GM10248 (cell line): Measurements from ENCODE around the gene STX4.

Source experiments
- CTCF ChIA-PET: fragments of 300-600 bp; sonication (Branson Sonifier 250); formaldehyde crosslinking; extraction: SDS; loops from one replicate; lab custom pipeline; 2021; ENCODE audit warnings: antibody characterized with exemption; lab: Yijun Ruan, JAX
- POLR2A ChIA-PET: fragments of 350-650 bp; sonication (Branson Sonifier 250); formaldehyde crosslinking; extraction: SDS; loops from one replicate; lab custom pipeline; 2020; ENCODE audit warnings: antibody characterized with exemption; lab: Yijun Ruan, JAX
- DNase-seq: peaks from one replicate; pipeline ENCODE4 v3.0.0; 2012; ENCODE audit errors: extremely low spot score
- CTCF ChIP-seq: IDR thresholded peaks from 2 replicates; pipeline ENCODE4 v1.5.1; 2012; ENCODE audit warnings: mild to moderate bottlenecking, low read depth; ENCODE audit errors: extremely low read depth, missing control alignments, control extremely low read depth

The STX4 gene

GRCh38 chr16:31084584-31085302 lies 51.4 kb downstream of the STX4 start:
- TF ChIP-seq CTCF = no peak
- CTCF ChIA-PET = interaction anchor here (1.1 to 1.5 kb wide), 2 partner anchors 15 to 143 kb away, joined by 3 read pairs; no protein-coding TSS in a partner anchor
- no peak for DNase-seq
- POLR2A ChIA-PET = interaction anchor here (0.6 to 1.2 kb wide), 3 partner anchors 33 to 334 kb away, joined by 3 to 5 read pairs (median 5); partner anchors contain the start of gene KAT8

- DNase-seq = no peak
- ChIA-PET POLR2A (interaction anchor here (0.5 to 0.9 kb wide), 4 partner anchors 38 to 333 kb away, joined by 3 to 5 read pairs (median 4); no protein-coding TSS in a partner anchor), CTCF (interaction anchor here (1.2 to 1.5 kb wide), 2 partner anchors 7 to 143 kb away, joined by 3 read pairs; no protein-coding TSS in a partner anchor)
- TF ChIP-seq CTCF = no peak
These were observed 52.1 kb downstream of the STX4 start for GRCh38 chr16:31085411-31085810.

GRCh38 chr16:31085873-31086628 lies 52.7 kb downstream of the STX4 start:
- ChIA-PET POLR2A (interaction anchor here (0.5 to 1.7 kb wide), 4 partner anchors 12 to 95 kb away, joined by 3 to 4 read pairs (median 4); partner anchors contain the start of genes ZNF646 and ZNF668), CTCF (interaction anchor here (1.2 kb wide), 1 partner anchor 8 kb away, joined by 3 read pairs; no protein-coding TSS in a partner anchor)
- no peak for DNase-seq
- no peak for TF ChIP-seq CTCF

DNA sequence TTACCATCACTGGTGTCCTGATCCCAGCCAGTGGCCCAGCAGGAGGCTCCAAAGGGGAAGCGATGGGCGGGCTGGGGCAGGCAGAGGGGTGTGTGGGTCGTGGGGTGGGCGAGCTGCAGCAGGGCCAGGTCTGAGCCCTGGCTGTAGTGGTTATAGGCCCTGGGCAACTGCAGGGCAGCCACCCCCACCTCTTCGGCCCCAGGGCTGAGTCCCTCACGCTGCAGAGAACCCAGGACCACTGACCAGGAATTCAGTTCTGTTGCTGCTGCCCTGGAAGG lies 53.2 kb downstream of the STX4 start:
- CTCF ChIA-PET = interaction anchor here (1.2 kb wide), 1 partner anchor 9 kb away, joined by 3 read pairs; no protein-coding TSS in a partner anchor
- TF ChIP-seq CTCF = no peak
- POLR2A ChIA-PET = interaction anchor here (1.7 kb wide), 1 partner anchor 13 kb away, joined by 4 read pairs; the partner anchor contains the start of genes ZNF646 and ZNF668
- DNase-seq = no peak

DNA sequence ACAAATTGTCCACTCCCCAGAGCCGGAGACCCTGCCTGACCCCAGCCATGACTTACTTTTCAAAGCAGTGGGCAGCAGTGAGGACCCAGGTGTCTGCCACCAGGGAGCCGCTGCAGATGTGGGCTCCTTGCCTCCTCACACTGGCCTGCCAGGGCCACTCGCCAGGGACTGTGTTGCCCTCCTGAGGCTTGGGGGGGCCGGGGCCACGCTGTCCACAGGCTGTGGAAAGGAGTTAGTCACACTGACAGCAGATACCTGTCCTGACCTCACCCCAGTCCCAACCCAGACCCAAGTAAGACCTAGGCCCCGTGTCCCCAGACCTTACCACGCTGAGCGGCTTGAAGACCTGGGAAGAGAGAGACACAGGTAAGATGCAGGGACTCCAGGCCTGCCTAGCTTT lies 54.1 kb downstream of the STX4 start:
- no peak for DNase-seq
- CTCF ChIA-PET = no interaction called here
- POLR2A ChIA-PET = interaction anchor here (1.7 kb wide), 1 partner anchor 14 kb away, joined by 4 read pairs; the partner anchor contains the start of genes ZNF646 and ZNF668
- no peak for TF ChIP-seq CTCF

GRCh38 chr16:31087971-31088370 lies 54.6 kb downstream of the STX4 start:
- ChIA-PET POLR2A (no interaction called here), CTCF (no interaction called here)
- TF ChIP-seq CTCF = no peak
- DNase-seq = no peak
